ENCODE measurements around the gene RAB40C.

RAB40C gene

DNA sequence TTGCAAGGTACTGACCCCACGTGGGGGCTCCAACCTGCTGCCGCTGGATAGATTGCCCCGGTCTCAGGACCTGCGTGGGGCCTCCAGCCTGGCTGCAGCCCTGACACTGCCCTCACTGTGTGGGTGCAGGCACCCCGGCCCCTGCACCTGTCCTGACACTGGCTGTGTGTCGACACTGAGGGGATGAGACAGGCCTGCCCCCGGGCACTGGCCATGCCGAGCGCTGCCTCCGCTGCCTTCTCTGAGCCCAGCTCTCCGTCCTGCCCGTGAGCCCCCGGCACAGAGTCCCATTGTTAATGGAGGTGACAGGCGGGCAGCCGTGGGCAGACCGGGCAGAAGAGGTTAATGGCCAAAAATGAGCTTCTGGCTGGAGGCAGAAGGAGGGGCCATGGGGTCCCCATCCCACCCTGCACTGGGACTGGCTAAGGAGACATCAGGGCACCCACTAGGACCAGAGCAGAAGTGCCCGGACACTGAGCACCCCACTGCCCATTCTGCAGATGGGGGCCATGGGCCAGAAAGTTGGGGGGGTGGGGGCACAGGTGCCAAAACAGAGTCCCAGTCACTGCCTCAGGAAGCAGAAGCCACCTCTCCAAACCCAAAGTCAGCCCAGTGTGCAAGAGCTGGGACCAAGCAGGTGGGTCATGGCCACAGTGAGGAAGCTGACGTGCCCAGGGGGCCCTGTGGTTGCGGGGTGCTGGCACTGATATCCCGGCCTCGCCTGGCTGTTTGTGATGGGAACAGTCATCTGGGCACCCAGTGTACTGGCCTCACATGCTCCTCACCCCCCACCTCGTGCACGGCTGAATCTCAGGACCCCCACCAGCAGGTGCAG is 32.2 kb upstream of the RAB40C start:
- H3K9ac ChIP-seq (ENCODE audit: insufficient read length) = no peak overlapping the region
- no peak for DNase-seq (ENCODE audit: low read depth, low spot score)
- H3K27ac ChIP-seq = no peak overlapping the region
- no peak overlapping the region for H3K4me3 ChIP-seq
- H3K36me3 ChIP-seq (ENCODE audit: insufficient read depth, low read length) = no peaks in the 10 kb centered on the region
- no peaks in the 10 kb centered on the region for H3K9me3 ChIP-seq (ENCODE audit: low read depth, low read length)
- TF ChIP-seq FOXP2 (optimal IDR thresholded peaks at IDR 0.05; ENCODE audit: control extremely low read depth, extremely low read length, insufficient read depth) (no peak), POLR2AphosphoS5 (IDR thresholded peaks at IDR 0.05; ENCODE audit: borderline replicate concordance, low read depth, low read length) (no peak), EZH2 (IDR thresholded peaks at IDR 0.05) (no peak)

DNA sequence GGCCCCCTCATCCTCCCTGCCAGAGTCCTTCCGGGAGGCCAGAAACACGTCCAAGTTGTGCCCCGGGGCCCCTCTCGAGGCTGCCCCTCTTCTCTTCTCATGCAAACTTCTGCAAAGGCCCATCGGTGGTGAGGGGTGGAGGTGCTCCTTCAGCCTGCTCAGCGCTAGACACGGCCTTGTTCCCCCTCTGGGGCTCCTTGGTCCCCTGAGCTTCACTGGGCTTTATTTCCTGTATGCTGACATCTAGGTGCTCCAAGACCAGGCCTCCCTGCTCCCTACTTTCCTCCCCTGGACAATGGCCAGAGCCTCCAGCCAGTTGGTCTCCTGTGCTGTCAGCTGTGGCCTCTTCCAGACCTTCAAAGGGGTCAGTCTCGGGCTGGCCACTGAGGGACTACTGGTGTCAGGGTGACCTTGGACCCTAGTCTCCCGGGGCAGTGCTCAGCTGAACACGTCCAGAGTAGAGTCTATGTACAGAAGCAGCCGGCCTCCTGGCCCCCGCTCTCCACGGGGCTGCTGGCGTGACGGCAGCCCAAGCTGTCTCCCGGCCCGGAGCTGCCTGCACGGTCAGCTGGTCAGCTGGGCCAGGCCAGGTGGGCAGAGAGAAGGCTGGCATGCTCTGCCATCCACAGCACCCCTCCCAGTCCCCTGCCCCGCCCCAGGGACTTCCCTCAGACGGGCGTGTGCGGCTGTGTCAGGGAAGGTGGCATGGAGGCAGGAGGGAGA is 31.4 kb upstream of the RAB40C start:
- DNase-seq (ENCODE audit: low read depth, low spot score) = no peak
- Histone ChIP-seq H3K4me3 (no peak overlapping the region), H3K9ac (ENCODE audit: insufficient read length) (no peak overlapping the region)

DNA sequence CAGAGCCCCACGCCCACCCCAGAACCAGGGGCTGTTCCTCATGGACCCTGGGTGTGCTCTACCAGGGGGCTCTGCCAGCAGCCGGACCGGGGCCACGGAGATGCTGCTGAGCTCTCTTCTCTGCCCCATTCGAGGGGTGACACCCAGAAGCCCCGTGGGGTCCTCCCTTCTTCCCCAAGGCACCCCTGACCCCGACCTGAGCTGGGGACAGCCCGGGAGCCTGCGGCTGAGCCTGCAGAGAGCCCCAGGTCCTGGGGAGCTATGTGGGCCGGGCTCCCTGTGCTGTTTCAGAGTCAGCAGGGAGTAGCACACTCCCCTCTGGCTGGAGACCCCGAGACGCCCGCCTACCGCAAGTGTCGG is 30.9 kb upstream of the RAB40C start:
- Histone ChIP-seq H3K9ac (ENCODE audit: insufficient read length) (no peak overlapping the region), H3K9me3 (ENCODE audit: low read depth, low read length) (no peaks in the 10 kb centered on the region), H3K36me3 (ENCODE audit: insufficient read depth, low read length) (no peaks in the 10 kb centered on the region), H3K4me3 (no peak overlapping the region), H3K27ac (no peak overlapping the region)
- no peak for TF ChIP-seq POLR2AphosphoS5 (IDR thresholded peaks at IDR 0.05; ENCODE audit: borderline replicate concordance, low read depth, low read length)
- no peak for TF ChIP-seq EZH2 (IDR thresholded peaks at IDR 0.05)
- no peak for TF ChIP-seq FOXP2 (optimal IDR thresholded peaks at IDR 0.05; ENCODE audit: control extremely low read depth, extremely low read length, insufficient read depth)
- no peak for DNase-seq (ENCODE audit: low read depth, low spot score)

More for the DNA sequence above, 31.4 kb upstream of the RAB40C start:
- no peak overlapping the region for H3K27ac ChIP-seq
- no peaks in the 10 kb centered on the region for H3K9me3 ChIP-seq (ENCODE audit: low read depth, low read length)
- no peaks in the 10 kb centered on the region for H3K36me3 ChIP-seq (ENCODE audit: insufficient read depth, low read length)
- TF ChIP-seq POLR2AphosphoS5 (IDR thresholded peaks at IDR 0.05; ENCODE audit: borderline replicate concordance, low read depth, low read length) (no peak), EZH2 (IDR thresholded peaks at IDR 0.05) (no peak), FOXP2 (optimal IDR thresholded peaks at IDR 0.05; ENCODE audit: control extremely low read depth, extremely low read length, insufficient read depth) (no peak)

DNA sequence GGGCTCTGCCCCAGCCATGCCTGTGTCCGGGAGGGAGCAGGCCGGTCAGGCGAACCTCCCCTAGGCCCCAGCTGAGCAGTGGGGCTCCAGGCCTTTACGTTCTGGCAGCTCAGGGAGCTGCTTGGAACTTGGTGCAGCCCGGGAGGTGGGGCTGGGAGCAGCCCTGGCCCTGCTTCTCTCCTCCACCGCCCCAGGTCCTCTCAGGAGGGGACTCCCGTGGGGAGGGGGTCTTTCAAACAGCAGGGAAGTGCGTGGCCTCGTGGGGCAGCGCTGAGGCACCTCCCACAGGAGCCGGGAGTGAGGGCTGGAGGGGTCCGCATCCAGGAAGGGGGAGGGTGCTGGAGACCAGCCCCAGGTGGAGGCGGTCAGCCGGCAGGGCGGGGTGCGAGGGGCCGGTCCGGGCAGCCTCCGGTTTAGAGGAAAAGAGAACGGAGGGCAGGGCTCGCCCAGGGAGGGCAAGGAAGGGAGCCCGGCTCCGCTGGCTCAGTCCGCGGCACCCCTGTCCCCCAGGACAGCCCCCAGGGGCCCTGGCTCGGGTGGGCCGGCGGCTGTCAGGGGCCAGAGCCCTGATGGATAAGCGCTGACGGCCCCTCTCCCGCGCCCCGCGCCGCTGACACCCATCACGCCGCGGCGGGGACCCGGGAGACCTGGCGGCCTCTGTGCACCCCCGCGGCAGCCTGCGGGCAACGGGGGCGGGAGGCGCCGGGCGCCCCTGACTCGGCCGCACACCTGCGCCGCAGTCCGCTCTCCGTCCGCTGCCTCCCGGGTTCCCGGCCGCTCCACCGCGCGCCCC is 30.3 kb upstream of the RAB40C start:
- Histone ChIP-seq H3K9ac (ENCODE audit: insufficient read length) (no peak overlapping the region), H3K4me3 (no peak overlapping the region), H3K9me3 (ENCODE audit: low read depth, low read length) (no peaks in the 10 kb centered on the region), H3K36me3 (ENCODE audit: insufficient read depth, low read length) (no peaks in the 10 kb centered on the region), H3K27ac (no peak overlapping the region)
- TF ChIP-seq FOXP2 (optimal IDR thresholded peaks at IDR 0.05; ENCODE audit: control extremely low read depth, extremely low read length, insufficient read depth) (no peak), POLR2AphosphoS5 (IDR thresholded peaks at IDR 0.05; ENCODE audit: borderline replicate concordance, low read depth, low read length) (no peak), EZH2 (IDR thresholded peaks at IDR 0.05) (peak; percentile 82)
- no peak for DNase-seq (ENCODE audit: low read depth, low spot score)

DNA sequence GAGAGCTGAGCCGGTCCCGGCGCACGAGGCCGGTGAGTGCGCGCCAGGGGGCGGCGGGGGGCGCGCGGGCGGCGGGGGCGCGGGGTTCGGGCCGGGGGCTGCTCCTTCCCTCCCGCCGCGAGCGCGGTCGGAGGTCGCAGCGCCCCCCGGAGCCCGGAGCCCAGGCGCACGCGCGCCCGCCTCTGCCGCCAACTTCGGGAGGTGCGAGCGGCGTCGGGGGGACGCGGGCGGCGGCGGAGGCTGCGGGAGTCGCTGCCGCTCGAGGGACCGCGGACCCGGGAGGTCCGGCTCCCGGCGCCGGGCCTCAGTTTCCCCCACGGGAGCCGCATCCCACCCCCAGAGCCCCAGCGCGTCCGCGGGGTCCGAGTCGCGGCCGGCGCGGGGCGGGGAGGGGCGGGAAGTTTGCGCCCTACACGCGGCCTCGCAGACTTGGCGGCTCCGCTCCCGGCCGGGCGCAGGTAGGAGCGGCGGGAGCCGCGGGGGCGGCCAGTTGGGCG is 29.6 kb upstream of the RAB40C start, which contains the start of gene PRR35:
TSS of gene PRR35 (plus strand) at position 191 of the 497 bp plus-strand sequence. CDS start 2,901 bp downstream, outside the sequence.
- H3K27ac ChIP-seq = no peak within 1 kb of the TSS
- TF ChIP-seq EZH2 (IDR thresholded peaks at IDR 0.05) = no peak
- TF ChIP-seq POLR2AphosphoS5 (IDR thresholded peaks at IDR 0.05; ENCODE audit: borderline replicate concordance, low read depth, low read length) = no peak
- no peak for TF ChIP-seq FOXP2 (optimal IDR thresholded peaks at IDR 0.05; ENCODE audit: control extremely low read depth, extremely low read length, insufficient read depth)
- no peaks in the 10 kb centered on the region for H3K9me3 ChIP-seq (ENCODE audit: low read depth, low read length)
- no peak within 1 kb of the TSS for H3K4me3 ChIP-seq
- no peak within 1 kb of the TSS for H3K9ac ChIP-seq (ENCODE audit: insufficient read length)
- no peak for DNase-seq (ENCODE audit: low read depth, low spot score)
- no peaks in the 10 kb centered on the region for H3K36me3 ChIP-seq (ENCODE audit: insufficient read depth, low read length)

DNA sequence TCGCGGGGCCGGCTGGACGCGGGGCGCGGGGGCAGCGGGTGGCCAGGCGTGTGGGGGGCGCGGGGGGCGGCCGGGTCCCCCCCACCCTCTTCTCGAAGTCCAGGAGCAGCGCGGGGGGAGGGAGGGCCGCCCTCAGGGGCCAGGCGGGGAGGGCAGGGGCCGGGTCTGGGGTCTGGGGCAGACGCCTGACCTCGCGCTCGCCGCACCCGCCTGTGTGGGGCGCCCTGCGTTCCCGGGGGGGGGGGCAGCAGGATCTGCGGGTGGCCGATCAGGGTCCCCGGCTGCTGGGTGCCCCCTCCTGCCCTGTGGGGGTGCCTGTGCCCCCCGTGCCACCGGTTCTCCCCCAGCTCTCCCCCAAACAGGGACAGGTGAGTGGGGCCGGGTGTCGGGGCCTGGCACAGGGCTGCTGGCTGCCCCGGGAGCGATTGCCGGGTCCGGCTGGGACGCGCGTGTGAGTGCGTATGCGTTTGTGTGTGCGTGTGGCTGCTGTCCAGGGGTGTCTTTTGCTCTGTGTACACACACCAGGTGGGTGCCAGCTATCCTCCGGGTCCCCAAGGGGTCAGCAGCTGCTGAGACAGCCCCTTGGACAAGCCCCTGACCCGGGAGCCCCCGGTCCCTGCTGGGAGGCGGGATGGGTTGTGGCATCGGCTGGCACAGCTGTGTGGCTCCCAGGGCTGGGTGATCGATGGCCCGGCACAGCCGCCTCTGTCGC is 29.0 kb upstream of the RAB40C start:
- TF ChIP-seq EZH2 (IDR thresholded peaks at IDR 0.05) = peak; percentile 66
- TF ChIP-seq POLR2AphosphoS5 (IDR thresholded peaks at IDR 0.05; ENCODE audit: borderline replicate concordance, low read depth, low read length) = no peak
- TF ChIP-seq FOXP2 (optimal IDR thresholded peaks at IDR 0.05; ENCODE audit: control extremely low read depth, extremely low read length, insufficient read depth) = no peak
- Histone ChIP-seq H3K9ac (ENCODE audit: insufficient read length) (no peak overlapping the region), H3K9me3 (ENCODE audit: low read depth, low read length) (no peaks in the 10 kb centered on the region), H3K4me3 (no peak overlapping the region), H3K36me3 (ENCODE audit: insufficient read depth, low read length) (no peaks in the 10 kb centered on the region), H3K27ac (no peak overlapping the region)
- no peak for DNase-seq (ENCODE audit: low read depth, low spot score)

DNA sequence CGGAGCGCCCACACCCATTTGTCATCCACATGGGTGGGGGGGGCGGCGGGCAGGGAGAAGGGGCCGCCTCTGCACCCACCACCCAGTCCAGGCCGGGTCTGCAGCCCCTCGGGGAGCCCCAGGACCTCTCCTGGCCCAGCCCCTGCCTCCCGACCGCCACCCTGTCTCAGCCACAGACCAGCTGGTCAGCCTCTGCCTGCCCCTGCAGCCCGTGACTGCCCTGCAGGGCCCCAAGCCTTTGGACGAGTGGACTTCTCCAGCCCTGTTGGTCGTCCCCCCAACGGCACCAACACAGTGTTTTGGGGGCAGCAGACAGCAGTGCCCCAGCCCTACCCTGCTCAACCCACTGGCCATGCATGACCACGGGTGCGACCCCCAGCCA is 28.5 kb upstream of the RAB40C start:
- H3K27ac ChIP-seq = no peak overlapping the region
- no peaks in the 10 kb centered on the region for H3K36me3 ChIP-seq (ENCODE audit: insufficient read depth, low read length)
- no peak overlapping the region for H3K9ac ChIP-seq (ENCODE audit: insufficient read length)
- H3K4me3 ChIP-seq = no peak overlapping the region
- no peak for TF ChIP-seq EZH2 (IDR thresholded peaks at IDR 0.05)
- no peak for TF ChIP-seq POLR2AphosphoS5 (IDR thresholded peaks at IDR 0.05; ENCODE audit: borderline replicate concordance, low read depth, low read length)
- no peak for TF ChIP-seq FOXP2 (optimal IDR thresholded peaks at IDR 0.05; ENCODE audit: control extremely low read depth, extremely low read length, insufficient read depth)
- no peak for DNase-seq (ENCODE audit: low read depth, low spot score)
- no peaks in the 10 kb centered on the region for H3K9me3 ChIP-seq (ENCODE audit: low read depth, low read length)
